Gastrocnemius medialis (tissue), 4 donors: ENCODE results near the gene CEP170B.

Source experiments
- POLR2A ChIP-seq, 2 donors: fragments of 450-650 bp; IDR thresholded peaks; one replicate each; pipeline ENCODE4 v1.6.1; 2017; ENCODE audit warnings: antibody characterized with exemption in 2 of 2, mild to moderate bottlenecking in 2 of 2, moderate library complexity in 2 of 2
- TF ChIP-seq, protein P1 (sequence below), 5 experiments: fragments of 450-650 bp in 3 of 5; fragments of 200-600 bp in 2 of 5; sonication (generic) in 2 of 5; IDR thresholded peaks in 4 of 5; conservative IDR thresholded peaks in 1 of 5; 1 replicate in 4 of 5; 2 replicates in 1 of 5; pipeline ENCODE4 v1.5.1; 2016 to 2019; ENCODE audit warnings: antibody characterized with exemption in 5 of 5, mild to moderate bottlenecking in 3 of 5, moderate library complexity in 3 of 5

DNA sequence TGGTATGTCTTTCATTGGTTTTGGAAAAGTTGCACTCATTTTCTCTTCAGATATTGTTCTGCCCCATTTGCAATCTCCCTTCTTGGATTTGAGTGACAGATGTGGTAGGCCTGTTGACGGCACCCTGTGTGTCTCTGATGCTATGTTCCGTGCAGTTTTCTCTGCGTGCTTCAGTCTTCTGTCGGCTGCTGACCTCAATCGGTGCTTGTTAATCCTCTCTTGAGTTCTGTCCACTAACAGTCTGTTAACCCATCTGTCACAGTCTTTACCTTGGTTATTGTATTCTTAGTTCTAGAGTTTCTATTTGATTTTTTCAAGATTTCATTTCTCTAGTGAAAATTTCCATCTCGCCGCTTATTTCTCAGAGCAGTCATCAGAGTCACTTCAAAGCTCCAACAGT lies 38.9 kb downstream of the CEP170B start:
- no peak for TF ChIP-seq POLR2A (IDR thresholded peaks at IDR 0.05)
- TF ChIP-seq, protein P1, sequence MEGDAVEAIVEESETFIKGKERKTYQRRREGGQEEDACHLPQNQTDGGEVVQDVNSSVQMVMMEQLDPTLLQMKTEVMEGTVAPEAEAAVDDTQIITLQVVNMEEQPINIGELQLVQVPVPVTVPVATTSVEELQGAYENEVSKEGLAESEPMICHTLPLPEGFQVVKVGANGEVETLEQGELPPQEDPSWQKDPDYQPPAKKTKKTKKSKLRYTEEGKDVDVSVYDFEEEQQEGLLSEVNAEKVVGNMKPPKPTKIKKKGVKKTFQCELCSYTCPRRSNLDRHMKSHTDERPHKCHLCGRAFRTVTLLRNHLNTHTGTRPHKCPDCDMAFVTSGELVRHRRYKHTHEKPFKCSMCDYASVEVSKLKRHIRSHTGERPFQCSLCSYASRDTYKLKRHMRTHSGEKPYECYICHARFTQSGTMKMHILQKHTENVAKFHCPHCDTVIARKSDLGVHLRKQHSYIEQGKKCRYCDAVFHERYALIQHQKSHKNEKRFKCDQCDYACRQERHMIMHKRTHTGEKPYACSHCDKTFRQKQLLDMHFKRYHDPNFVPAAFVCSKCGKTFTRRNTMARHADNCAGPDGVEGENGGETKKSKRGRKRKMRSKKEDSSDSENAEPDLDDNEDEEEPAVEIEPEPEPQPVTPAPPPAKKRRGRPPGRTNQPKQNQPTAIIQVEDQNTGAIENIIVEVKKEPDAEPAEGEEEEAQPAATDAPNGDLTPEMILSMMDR (IDR thresholded peaks at IDR 0.05 in 4 of 5, conservative IDR thresholded peaks at IDR 0.05 in 1 of 5): no peak
